CD8-positive, alpha-beta memory T cell (primary cell): ENCODE results near the gene ACTL8. TPM values are rescaled to one million over a fixed set of nuclear protein-coding genes. Genes with fewer than 3 reads are reported as not detected.

Experiments used
- CTCF ChIA-PET: fragments of 350-600 bp; sonication (Branson Sonifier 250); formaldehyde crosslinking; loops from one replicate; lab custom pipeline; 2021; ENCODE audit warnings: antibody characterized with exemption; lab: Charles Lee
- POLR2A ChIA-PET: fragments of 350-600 bp; sonication (Branson Sonifier 250); formaldehyde crosslinking; loops from one replicate; lab custom pipeline; 2021; ENCODE audit warnings: antibody characterized with exemption; lab: Charles Lee
- DNase-seq, 5 donors: peaks; one replicate each; pipeline versions ENCODE4 v3.0.0 to v3.0.0-alpha.2; 2020 to 2022; ENCODE audit warnings: mixed read lengths in 1 of 5
- H3K27ac ChIP-seq: one replicate; pipeline ENCODE4 v1.7.0; 2013; ENCODE audit warnings: low read depth, mild to moderate bottlenecking, low read length, moderate library complexity
- H3K27me3 ChIP-seq: 2 replicates; pipeline ENCODE4 v1.7.0; 2013; ENCODE audit warnings: low read length, mild to moderate bottlenecking; ENCODE audit not compliant: insufficient read depth, poor library complexity, severe bottlenecking
- H3K36me3 ChIP-seq: 2 replicates; pipeline ENCODE4 v1.7.0; 2013; ENCODE audit warnings: mild to moderate bottlenecking, low read length, moderate library complexity; ENCODE audit not compliant: insufficient read depth
- H3K4me1 ChIP-seq: 2 replicates; pipeline ENCODE4 v1.7.0; 2013; ENCODE audit warnings: mild to moderate bottlenecking, low read length, moderate library complexity; ENCODE audit not compliant: insufficient read depth
- H3K4me3 ChIP-seq: 2 replicates; pipeline ENCODE4 v1.7.0; 2013; ENCODE audit warnings: mild to moderate bottlenecking, low read length
- H3K9me3 ChIP-seq: 2 replicates; pipeline ENCODE4 v1.7.0; 2013; ENCODE audit warnings: mild to moderate bottlenecking, low read length
- H3K27ac Mint-ChIP-seq, 8 donors: one replicate each; pipeline ENCODE4 v1.8.0; 2020 to 2021; ENCODE audit warnings: mixed read lengths in 8 of 8, mild to moderate bottlenecking in 6 of 8, inconsistent platforms in 3 of 8, moderate library complexity in 3 of 8
- H3K27me3 Mint-ChIP-seq, 2 donors: one replicate each; pipeline ENCODE4 v1.8.0; 2020 to 2021; ENCODE audit warnings: mixed read lengths in 2 of 2, mild to moderate bottlenecking in 1 of 2, moderate library complexity in 1 of 2
- H3K36me3 Mint-ChIP-seq, 3 donors: one replicate each; pipeline ENCODE4 v1.8.0; 2020 to 2021; ENCODE audit warnings: mixed read lengths in 3 of 3, inconsistent platforms in 1 of 3, mild to moderate bottlenecking in 1 of 3
- H3K4me1 Mint-ChIP-seq, 3 donors: one replicate each; pipeline ENCODE4 v1.8.0; 2020 to 2021; ENCODE audit warnings: mixed read lengths in 3 of 3, inconsistent platforms in 1 of 3, mild to moderate bottlenecking in 1 of 3
- H3K4me3 Mint-ChIP-seq, 7 donors: one replicate each; pipeline ENCODE4 v1.8.0; 2020 to 2021; ENCODE audit warnings: mixed read lengths in 7 of 7, mild to moderate bottlenecking in 6 of 7, moderate library complexity in 4 of 7, inconsistent platforms in 2 of 7
- H3K9me3 Mint-ChIP-seq, 5 donors: one replicate each; pipeline ENCODE4 v1.8.0; 2020 to 2022; ENCODE audit warnings: mixed read lengths in 5 of 5, mild to moderate bottlenecking in 3 of 5, moderate library complexity in 2 of 5, inconsistent platforms in 1 of 5
- polyA plus RNA-seq: library from polyadenylated mRNA; unstranded; fragments of 300-500 nt; fragmentation: Illumina TruSeq; gene quantifications from one replicate; pipeline ENCODE4 v1.2.3, GENCODE V29; 2021
- total RNA-seq, 2 experiments: library from RNA; stranded (reverse); gene quantifications; one replicate each; pipeline ENCODE4 v1.2.3, GENCODE V29; 2021

ACTL8 gene
- total and polyA plus RNA-seq, 3 experiments from 2014 or later: not detected

DNA sequence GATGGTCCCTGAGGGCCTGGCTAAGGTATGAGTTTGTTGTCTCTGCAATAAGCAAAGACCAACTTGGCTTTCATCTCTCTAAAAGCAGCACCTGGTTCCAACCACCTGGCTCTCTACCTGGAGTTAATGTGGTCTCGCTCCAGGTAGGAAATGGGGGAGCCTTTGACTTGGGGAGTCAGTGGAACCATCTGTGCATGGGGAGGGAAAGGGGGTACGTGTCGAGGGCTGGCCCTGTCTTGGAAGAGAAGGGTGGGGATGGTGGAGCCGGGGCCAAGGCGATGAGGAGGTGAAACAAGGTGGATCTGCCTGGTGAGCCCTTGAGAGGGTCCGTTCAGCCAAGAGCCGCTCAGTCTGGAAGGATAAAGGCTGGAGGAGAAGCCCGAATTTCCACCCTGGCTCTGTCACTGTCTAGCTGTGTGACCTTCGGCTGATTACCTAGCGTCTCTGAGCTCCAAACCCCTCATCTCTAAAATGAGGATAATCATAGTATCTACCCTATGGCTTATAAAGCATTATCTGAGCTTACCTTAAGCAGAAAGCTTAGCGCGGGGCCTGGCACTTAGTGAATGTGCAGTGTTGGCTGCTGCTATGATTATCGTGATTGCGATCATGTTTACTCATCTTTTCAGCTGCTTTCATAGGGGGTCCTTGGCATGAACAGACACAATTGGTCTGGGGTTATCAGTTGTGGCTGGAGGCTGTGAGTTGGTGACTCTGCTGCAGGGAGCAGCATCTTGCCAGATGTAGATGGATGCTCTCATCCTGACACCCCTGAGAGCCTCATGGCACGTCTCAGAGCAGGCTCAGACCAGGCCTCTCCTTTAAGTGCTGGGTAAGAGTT, 78.7 kb downstream of the ACTL8 start:
- Mint-ChIP-seq H3K27ac (no peak overlapping the region), H3K27me3 (peaks cover 7 to 33% of the 10 kb centered on the region in 2 donors), H3K4me3 (no peak overlapping the region), H3K36me3 (no peaks in the 10 kb centered on the region), H3K9me3 (peaks cover 0 to 2% (median 0%) of the 10 kb centered on the region in 5 donors), H3K4me1 (no peaks in the 10 kb centered on the region)
- Histone ChIP-seq H3K4me3 (no peak overlapping the region), H3K9me3 (no peaks in the 10 kb centered on the region), H3K27me3 (no peaks in the 10 kb centered on the region), H3K27ac (no peak overlapping the region), H3K36me3 (no peaks in the 10 kb centered on the region), H3K4me1 (no peaks in the 10 kb centered on the region)
- POLR2A ChIA-PET: no interaction called here
- DNase-seq: no peak
- CTCF ChIA-PET: no interaction called here

DNA sequence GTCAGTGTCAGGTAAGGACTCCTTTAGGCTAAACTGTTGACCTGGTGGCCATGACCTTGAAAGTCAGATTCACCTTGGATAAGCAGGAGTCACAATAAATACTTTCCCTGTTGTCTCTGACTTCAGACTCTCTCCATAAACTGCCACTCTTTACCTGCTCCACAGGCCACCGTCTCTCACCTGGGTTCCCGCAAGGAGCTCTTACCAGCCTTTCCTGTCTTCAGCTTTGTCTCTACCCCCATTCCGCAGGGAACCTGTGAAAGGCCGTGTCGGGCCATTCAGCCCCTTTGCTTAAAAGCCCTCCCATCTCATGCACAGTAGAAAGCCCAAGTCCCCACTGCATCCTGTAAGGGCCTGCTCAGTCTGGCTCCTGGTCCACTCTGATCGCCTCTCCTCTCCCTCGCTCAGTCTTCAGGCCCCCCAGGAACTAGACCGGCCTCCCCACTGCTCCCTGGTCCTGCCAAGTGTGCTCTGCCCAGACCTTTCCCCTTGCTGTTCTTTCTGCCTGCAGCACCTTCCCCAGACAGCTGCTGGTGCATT, 79.5 kb downstream of the ACTL8 start:
- no peaks in the 10 kb centered on the region for H3K4me1 ChIP-seq

DNA sequence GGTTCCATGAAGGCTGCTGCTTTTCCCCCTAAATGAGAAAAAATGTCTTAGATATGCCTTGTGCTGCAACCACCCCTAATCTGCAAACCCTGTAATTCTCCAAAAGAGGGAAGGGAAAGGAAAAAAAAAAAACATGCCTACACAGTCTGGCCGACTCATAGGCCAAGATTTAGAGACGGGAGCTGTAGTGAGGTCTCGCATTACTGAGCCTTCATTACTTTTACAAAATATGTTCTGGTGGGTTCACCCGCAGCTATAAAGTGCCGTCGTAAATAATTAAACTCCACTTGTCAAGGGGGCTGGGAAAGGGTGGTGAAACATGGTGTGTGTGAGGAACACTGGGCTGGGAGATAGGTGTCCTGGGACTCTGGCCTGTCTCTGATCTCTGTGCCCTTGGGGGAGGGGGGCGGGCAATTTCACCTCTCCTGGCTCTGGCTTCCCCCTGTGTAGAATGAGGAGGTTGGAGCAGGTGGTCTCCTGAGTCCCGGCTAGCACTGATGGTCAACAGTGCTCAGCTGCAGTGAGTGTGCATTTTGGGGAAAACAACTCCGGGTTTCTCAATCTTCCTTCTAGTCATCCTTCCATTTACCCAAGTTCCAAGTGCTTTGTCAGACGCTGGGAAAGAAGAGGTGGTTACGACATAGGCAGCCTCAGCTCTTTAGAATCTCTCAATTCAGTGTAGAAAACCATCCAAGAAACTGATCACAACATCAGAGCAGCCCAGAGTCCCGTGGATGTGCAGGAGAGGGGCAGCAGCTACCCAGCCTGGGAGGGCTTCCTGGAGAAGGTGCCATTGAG, 82.3 kb downstream of the ACTL8 start:
- H3K27ac ChIP-seq: no peak overlapping the region
- H3K27me3 ChIP-seq: no peaks in the 10 kb centered on the region
- H3K4me1 ChIP-seq: no peaks in the 10 kb centered on the region
- no peak overlapping the region for H3K4me3 ChIP-seq
- no peaks in the 10 kb centered on the region for H3K9me3 ChIP-seq
- CTCF ChIA-PET: no interaction called here
- Mint-ChIP-seq H3K9me3 (no peaks in the 10 kb centered on the region), H3K36me3 (no peaks in the 10 kb centered on the region), H3K27ac (no peak overlapping the region), H3K27me3 (peaks cover 5 to 28% of the 10 kb centered on the region in 2 donors), H3K4me3 (no peak overlapping the region), H3K4me1 (no peaks in the 10 kb centered on the region)
- no peak for DNase-seq
- H3K36me3 ChIP-seq: no peaks in the 10 kb centered on the region
- POLR2A ChIA-PET: no interaction called here

More for the DNA sequence above, 79.5 kb downstream of the ACTL8 start:
- ChIA-PET CTCF (no interaction called here), POLR2A (no interaction called here)
- no peak for DNase-seq
- Mint-ChIP-seq H3K27me3 (peaks cover 5 to 33% of the 10 kb centered on the region in 2 donors), H3K36me3 (no peaks in the 10 kb centered on the region), H3K9me3 (peaks cover 0 to 2% (median 0%) of the 10 kb centered on the region in 5 donors), H3K27ac (no peak overlapping the region), H3K4me3 (no peak overlapping the region), H3K4me1 (no peaks in the 10 kb centered on the region)
- Histone ChIP-seq H3K9me3 (no peaks in the 10 kb centered on the region), H3K27ac (no peak overlapping the region), H3K36me3 (no peaks in the 10 kb centered on the region), H3K27me3 (no peaks in the 10 kb centered on the region), H3K4me3 (no peak overlapping the region)

DNA sequence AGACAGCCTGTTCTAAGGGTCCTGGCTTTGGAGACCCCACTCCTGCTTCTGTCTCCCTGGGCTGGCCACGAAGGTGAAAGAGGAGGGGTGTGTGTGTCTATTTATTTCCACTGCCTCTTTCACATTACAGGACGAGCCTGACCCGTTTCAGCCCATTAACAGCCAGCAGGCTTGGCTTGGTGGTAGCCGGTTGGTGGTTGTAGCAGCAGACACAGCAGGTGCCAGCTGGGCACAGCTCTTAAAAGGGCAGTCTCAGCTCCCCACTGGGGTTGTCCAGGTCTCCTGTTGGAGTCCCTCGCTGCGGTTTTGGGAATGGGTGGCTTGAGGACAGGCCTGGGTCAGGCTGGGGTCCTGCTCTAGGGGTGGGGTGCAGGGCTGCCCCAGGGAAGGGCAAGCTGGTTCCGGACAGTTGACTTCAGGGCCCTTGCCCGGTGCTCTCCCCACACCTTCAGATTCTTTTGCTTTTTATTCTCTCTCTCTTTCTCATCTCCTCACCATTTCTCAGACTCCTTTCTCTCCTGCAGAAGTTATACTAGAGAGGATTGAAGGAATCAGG, 84.6 kb downstream of the ACTL8 start:
- Mint-ChIP-seq H3K4me3 (no peak overlapping the region), H3K27ac (no peak overlapping the region), H3K27me3 (peaks cover 5 to 33% of the 10 kb centered on the region in 2 donors), H3K36me3 (no peaks in the 10 kb centered on the region), H3K9me3 (no peaks in the 10 kb centered on the region), H3K4me1 (no peaks in the 10 kb centered on the region)
- POLR2A ChIA-PET: no interaction called here
- no peaks in the 10 kb centered on the region for H3K27me3 ChIP-seq
- H3K4me3 ChIP-seq: no peak overlapping the region
- no peaks in the 10 kb centered on the region for H3K9me3 ChIP-seq
- CTCF ChIA-PET: no interaction called here
- H3K4me1 ChIP-seq: no peaks in the 10 kb centered on the region
- no peaks in the 10 kb centered on the region for H3K36me3 ChIP-seq
- DNase-seq: no peak
- no peak overlapping the region for H3K27ac ChIP-seq

DNA sequence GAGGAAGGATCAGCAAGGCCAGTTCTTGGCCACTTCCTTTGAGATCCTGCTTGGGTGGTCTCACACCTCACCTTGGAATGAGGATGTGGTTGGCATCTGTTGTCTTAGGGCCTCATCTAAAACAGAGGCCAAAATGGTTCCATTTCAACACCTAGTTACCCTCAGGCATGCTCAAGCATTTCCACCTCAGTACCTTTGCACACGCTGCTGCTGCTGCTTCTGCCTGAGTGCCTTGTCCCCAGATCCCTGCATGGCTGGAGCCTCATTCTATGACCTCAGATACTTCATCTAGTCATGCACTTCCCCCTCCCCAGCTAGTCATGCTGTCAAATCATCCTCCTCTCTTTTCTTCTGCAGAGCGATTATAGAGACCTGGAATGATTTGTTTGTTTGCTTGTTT, 86.8 kb downstream of the ACTL8 start:
- Histone ChIP-seq H3K27ac (no peak overlapping the region), H3K27me3 (no peaks in the 10 kb centered on the region), H3K9me3 (no peaks in the 10 kb centered on the region), H3K4me1 (no peaks in the 10 kb centered on the region), H3K4me3 (no peak overlapping the region), H3K36me3 (no peaks in the 10 kb centered on the region)
- ChIA-PET CTCF (no interaction called here), POLR2A (no interaction called here)
- Mint-ChIP-seq H3K4me1 (no peaks in the 10 kb centered on the region), H3K4me3 (no peak overlapping the region), H3K27ac (no peak overlapping the region), H3K36me3 (no peaks in the 10 kb centered on the region), H3K27me3 (peaks cover 5 to 15% of the 10 kb centered on the region in 2 donors), H3K9me3 (peaks cover 0 to 1% (median 0%) of the 10 kb centered on the region in 5 donors)
- no peak for DNase-seq

DNA sequence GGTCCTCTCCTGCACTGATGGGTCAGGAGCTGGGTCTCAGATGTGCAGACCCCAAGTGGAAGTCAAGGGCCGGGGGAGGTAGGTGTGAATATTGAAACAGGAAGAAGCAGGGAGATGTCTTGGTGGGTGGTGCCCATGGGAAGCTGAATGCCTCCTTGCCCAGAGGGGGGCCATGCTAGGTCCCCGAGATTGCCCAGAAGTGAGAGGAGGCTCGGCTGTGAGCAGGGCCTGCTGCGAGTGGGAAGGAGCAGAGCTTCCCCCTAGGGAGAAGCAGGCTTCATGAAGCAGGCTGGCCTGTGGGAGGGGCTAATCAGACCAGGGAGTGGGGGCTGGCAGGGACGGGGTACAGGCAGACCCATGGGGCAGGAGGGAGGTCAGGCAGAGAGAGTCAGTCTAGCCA, 87.6 kb downstream of the ACTL8 start:
- no peak for DNase-seq
- no peak overlapping the region for H3K27ac ChIP-seq
- Mint-ChIP-seq H3K9me3 (peaks cover 0 to 1% (median 0%) of the 10 kb centered on the region in 5 donors), H3K36me3 (no peaks in the 10 kb centered on the region), H3K27me3 (peaks cover 5 to 15% of the 10 kb centered on the region in 2 donors), H3K4me3 (no peak overlapping the region), H3K4me1 (no peaks in the 10 kb centered on the region), H3K27ac (no peak overlapping the region)
- no peak overlapping the region for H3K4me3 ChIP-seq
- H3K9me3 ChIP-seq: no peaks in the 10 kb centered on the region
- CTCF ChIA-PET: no interaction called here
- POLR2A ChIA-PET: no interaction called here
- no peaks in the 10 kb centered on the region for H3K4me1 ChIP-seq
- no peaks in the 10 kb centered on the region for H3K27me3 ChIP-seq
- no peaks in the 10 kb centered on the region for H3K36me3 ChIP-seq

DNA sequence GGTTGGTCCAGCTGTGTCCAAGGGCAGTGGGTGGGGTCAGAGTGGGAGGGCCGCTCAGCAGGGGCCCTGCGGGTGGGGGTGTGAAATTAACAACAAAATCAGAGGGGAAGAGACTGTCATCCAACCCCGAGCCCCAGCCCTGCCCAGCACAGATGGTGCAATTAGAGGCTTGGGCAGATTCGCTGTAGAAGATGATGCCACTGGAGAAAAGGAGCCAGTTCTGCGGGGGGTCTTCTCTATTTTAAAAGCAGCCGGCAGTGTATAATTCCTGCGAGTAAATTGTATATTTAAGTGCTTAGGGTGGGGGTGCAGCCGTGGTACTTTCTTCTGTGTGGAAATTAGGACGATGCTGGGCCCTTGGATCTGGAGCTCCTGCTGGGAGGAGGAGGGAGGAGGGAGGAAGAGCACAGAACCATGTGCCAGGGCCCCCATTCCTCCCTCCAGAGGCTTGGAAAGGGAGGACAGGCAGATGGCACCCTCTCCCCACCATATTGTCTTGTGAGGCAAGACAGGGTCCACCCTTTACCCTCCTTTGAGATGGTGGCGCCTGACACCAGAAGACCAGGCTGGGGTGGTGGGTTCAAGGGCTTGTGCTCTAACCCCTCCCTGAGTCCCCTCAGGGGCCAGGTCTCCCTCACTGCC, 89.2 kb downstream of the ACTL8 start:
- ChIA-PET POLR2A (no interaction called here), CTCF (no interaction called here)
- H3K36me3 ChIP-seq: no peaks in the 10 kb centered on the region
- Mint-ChIP-seq H3K9me3 (peaks cover 0 to 1% (median 0%) of the 10 kb centered on the region in 5 donors), H3K4me1 (no peaks in the 10 kb centered on the region), H3K4me3 (no peak overlapping the region), H3K27ac (no peak overlapping the region), H3K36me3 (no peaks in the 10 kb centered on the region), H3K27me3 (peaks cover 5 to 15% of the 10 kb centered on the region in 2 donors)
- no peaks in the 10 kb centered on the region for H3K9me3 ChIP-seq
- no peak overlapping the region for H3K4me3 ChIP-seq
- H3K4me1 ChIP-seq: no peaks in the 10 kb centered on the region
- H3K27ac ChIP-seq: no peak overlapping the region
- no peaks in the 10 kb centered on the region for H3K27me3 ChIP-seq
- DNase-seq: no peak
